AG20443 (cell line): ENCODE measurements around the gene FGD4.
"Not testable (repeated sequence)": the region's sequence is repeated elsewhere in the genome, so short reads cannot be mapped to it uniquely, and the experiment has no call there.

Experiments
- DNase-seq: peaks from one replicate; pipeline ENCODE4 v3.0.0; 2012; ENCODE audit warnings: low spot score, mixed read lengths

The FGD4 gene

DNA sequence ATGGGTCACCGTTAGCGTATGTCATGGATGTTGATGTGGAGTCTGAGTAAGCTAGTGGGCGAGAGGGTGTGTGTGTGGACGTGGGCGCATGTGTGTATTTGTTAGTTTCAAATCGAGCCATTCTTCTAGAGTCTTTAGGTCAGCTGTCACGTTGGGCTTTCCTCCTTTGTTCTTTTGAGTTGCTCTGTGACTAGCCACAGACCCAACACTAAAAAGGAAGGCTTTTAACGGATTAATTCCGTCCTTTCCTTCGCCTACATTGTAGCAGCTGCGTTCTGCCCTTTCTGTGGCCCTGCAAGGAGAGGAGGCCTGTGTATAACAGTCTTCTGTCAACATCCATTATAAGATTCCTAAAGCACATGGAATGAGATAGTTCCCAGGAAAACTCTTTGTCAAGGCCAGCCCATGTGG, 162.6 kb downstream of the FGD4 start:
- no peak for DNase-seq

DNA sequence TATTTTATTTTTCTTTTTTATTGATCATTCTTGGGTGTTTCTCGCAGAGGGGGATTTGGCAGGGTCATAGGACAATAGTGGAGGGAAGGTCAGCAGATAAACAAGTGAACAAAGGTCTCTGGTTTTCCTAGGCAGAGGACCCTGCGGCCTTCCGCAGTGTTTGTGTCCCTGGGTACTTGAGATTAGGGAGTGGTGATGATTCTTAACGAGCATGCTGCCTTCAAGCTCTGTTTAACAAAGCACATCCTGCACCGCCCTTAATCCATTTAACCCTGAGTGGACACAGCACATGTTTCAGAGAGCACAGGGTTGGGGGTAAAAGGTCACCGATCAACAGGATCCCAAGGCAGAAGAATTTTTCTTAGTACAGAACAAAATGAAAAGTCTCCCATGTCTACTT, 163.1 kb downstream of the FGD4 start:
- DNase-seq, result not testable (repeated sequence)

DNA sequence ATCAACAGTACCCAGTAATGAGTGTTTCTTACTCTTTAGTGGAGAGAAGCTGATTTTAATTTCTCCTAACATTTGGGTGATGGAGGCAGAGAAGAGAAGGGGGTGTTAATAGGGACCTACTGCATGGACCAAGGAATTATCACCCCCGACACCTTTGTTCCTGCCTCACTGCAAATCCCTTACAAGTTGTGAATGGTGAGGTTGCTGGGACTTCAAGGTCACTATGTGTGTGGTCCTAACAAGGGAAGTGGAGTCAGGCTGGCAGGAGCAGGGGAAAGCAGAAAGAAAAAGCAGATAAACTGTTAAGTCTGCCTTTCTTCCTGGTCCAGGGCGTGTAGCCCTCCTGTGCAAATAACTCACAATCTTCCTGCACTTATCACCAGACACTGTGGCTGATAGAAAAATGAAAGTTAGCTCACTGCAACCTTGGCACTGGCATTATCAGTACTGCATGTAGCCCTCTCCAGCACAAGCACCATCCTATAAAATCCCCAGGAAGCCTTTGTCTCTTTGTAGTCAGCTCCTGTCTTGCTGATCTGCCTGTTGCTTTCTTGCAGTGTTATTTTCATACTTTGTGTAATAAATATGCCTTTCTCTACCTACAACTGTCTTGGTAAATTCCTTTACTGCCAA, 167.4 kb downstream of the FGD4 start:
- DNase-seq, result no peak

DNA sequence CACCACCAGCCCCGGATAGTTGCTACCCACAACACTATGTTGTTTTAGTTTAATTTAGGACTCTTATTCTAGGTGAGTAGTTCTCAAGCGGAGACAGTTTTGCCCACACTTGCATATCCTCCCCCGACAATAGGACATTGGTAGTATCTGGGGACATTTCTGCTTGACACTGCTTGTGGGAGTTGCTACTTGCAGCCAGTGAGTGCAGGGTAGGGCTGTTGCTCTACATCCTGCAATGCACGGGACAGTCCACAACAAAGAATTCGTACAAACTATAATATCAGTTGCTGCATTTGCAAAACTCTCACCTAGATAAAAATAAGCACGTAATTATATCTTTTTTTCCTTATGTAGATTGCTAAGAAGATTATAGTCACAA, 167.9 kb downstream of the FGD4 start:
- DNase-seq, result no peak

DNA sequence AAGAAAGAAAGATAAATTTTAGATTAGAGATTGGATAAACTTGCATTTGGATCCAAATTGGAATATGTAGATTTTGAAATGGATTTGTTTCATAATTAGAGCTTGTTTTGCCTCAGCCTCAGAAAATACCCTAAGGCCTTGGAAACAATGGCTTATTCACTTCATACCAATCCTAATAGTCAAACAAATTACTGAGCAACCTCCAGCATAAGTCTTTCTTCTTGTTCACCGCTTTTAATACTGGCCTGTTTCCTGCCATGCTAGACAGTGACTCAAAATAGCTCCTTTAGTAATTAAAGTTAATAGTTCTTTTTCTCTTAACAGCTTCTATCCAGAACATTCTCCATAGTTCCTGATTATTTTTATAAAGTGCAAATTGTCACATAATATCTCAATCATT, 168.9 kb downstream of the FGD4 start:
- DNase-seq, result peak; percentile 83

DNA sequence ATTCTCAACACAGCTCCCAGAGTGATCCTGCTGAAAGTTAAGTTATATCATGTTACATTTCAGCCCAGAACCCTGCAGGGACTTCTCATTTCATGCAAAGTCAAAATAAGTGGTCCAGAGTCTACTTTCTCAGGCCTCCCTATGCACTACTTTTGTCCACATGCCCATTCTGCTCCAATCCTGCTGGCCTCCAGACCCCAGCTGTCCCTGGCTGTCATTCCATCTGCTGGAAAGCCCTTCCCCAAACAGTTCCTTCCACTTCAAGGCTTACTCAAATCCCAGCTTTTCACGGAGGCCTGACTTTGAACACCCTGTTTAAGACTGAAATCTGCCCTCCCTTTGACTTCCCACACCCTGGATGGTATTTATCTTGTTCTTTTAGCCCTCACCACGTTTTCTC, 169.9 kb downstream of the FGD4 start:
- DNase-seq, result no peak

DNA sequence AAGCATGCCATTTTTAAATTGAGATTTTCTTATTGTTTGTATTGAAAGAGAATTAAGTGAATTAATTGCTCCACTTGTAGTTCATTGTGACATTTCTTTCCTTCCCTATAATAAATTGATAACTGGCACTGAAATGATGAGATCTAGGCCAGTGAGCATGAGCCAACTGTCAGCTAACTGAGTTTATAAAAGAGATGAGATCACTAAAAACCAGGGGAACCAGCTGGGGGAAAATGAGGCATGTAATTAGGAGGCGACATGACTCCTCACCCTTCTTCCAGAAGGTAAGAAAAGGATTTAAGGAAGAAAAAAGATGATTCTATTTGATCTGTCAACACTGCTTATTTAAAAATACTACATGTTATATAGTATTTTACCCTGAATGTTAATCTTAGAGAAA, 175.2 kb downstream of the FGD4 start:
- DNase-seq, result no peak

DNA sequence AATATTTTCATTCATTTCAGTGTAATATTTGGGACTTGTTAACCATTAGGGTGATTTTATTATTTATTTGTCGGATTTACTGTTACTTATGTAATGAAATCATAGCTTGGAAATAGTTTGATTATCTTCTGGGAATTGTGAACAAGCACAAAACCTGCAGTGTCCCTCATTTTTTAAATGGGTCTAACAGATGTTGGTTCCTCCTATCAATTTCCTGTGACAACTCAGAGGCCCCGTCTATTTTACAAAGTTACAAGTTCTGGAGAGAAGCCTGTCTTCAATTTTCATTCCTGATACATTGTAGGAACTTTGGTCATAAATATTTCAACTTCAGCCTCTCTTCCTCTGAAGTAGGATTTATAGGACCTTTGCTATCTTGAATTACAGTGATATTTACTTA, 178.0 kb downstream of the FGD4 start:
- no peak for DNase-seq

DNA sequence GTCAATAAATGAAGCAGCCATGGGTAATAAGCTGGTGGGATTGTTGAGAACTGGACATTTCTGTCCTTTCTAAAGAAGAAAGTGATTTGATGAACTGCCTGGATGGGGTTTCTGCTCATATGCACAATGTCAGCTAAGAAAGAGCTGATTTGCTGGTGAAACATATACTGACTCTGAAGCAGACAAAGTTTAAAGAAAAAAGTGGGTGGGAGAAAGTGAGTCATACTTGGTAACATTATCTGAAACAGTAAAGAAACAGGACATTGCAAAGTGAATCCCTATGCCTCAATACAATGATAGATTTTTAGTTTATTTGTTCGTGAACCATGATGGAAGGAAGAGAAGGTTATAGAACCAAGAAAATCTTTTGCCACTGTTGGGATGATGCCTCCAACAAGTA, 184.2 kb downstream of the FGD4 start:
- DNase-seq, result no peak

DNA sequence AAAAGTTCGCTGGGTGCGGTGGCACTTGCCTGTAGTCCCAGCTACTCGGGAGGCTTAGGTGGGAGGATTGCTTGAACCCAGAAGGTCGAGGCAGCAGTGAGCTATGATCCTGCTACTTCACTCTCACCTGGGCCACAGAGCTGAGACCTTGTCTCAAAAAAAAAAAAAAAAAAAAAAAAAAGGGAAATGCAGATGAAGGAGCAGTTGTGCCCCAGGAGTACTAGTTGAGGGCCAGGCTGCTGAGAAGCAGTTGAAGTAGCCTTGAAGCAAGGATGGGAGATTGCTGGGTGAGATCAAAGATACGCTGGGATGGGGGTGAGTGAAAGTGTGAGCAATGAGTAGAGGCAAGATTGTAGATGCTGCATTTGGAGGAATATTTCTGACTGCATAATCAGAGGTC, 186.3 kb downstream of the FGD4 start:
- no peak for DNase-seq

DNA sequence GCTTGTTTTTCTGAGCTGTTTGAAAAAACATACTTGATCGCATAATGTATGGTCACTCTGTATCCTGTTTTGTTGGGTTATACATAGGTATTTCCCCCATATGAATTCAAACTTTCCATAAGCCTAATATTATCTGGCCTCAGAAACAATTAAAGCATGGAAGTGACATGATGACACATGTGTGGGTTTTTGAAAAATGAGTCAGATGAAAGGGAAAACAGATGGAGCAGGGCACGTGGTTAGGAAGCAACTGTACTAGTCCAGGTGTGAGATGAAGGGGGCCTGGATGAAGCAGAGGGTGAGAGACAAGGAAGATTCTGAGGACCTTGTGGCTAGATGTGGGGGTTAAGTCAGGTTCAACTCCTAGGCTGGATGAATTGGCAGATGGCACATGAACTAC, 187.0 kb downstream of the FGD4 start:
- peak; percentile 40 for DNase-seq

DNA sequence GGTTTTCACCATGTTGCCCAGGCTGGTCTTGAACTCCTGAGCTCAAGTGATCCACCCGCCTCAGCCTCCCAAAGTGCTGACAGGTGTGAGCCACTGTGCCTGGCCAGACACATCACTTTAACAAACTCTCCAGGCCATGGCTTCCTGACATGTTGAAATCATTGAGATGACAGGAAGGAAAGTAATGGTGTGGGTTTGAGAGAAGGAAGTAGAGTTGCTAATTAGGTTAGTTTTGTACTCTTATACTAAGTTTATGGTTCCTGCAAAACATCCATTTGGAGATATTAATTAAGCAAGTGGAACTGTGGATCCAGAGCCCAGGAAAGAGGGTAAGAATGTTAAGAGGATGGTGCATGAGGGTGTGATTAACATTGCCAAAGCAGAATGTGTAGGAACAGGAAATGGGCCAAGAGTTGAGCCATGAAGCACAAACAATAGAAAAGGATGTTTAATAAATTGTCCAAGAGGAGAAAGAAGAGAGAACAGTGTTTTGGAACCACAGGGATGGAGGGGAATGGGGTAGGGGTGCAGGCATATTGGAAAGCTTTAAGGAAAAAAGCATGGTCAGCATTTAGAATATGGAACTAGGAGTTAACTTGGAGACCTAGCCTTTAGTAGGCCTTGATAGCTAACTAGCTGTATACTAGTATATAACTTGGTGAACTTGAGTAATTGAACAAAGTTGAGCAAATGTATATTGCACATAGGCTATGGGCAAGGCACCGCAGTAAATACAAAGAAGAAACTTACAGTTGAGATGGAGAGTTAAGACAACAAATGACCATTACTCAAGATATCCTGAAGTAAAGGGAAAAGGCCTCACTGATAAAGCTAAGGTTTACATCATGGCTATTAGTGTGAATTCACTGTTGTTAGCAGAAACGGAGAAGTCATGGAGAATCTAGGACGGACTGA, 188.5 kb downstream of the FGD4 start:
- DNase-seq, result no peak

DNA sequence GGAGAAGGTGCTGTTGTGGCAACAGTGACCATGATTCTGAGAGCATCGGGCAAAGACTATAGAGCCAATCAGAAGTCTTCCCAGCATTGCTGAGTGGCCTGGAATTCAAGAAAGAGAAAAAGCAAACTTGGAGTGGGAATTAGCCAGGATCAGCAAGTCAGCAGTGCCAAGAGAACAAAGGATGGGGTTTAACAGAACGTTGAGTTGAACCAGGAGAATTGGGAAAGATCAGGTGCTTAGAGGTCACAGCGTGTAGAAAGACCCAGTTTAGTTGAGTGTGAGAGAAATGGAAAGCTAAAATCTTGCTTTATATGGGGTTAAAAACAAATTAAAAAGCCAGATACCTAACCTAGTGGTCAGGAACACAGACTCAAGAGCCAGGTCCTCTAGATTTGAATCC, 189.2 kb downstream of the FGD4 start:
- DNase-seq, result no peak

DNA sequence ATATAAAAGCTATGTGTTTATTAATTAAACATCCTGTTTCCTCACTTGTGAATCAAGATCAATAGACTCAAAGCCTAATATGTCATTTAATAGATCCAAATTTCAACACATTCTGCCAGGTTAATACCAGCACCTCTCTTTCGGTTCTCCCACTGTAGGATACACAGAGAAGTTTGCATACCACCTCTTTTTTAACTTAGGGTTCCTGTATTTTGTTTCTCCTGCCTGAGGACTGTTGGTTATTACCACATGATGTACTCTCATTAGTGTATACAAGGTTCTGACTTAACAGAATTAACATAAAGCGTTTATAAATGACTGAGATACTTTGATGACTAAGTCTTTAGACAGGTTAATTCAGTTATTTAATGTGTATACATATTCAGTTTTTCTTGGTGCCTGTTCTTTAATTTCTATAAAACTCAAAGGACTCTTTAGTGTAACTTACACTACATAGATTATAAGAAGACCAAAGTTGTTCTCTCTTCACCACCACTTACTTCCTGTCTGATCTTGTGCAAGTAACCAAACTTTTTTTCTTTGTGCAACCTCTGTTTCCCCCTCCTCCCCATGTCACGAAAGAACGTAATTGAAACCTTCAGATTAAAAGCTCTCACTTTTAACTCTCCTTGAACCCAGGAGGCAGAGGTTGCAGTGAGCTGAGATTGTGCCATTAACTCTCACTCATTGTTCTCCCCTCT, 190.0 kb downstream of the FGD4 start:
- DNase-seq, result no peak

DNA sequence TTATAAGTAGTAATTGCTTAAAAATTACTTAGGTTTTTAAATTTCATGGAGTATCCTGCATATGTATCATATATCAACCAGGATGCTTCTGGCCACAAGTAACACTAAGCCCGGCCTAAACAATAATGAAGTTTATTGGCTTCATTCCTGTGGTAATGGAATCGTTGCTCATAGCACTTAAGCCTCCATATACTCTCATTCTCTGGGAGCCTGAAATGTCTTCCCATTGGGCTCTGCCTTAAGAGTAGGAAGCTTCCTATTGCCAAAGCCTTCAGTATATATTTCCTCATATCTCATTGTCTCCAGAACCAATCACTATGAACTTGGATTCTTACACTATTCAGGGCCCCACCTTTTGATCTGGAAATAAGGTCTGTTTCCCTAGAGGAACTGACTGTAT, 195.9 kb downstream of the FGD4 start:
- DNase-seq, result no peak

DNA sequence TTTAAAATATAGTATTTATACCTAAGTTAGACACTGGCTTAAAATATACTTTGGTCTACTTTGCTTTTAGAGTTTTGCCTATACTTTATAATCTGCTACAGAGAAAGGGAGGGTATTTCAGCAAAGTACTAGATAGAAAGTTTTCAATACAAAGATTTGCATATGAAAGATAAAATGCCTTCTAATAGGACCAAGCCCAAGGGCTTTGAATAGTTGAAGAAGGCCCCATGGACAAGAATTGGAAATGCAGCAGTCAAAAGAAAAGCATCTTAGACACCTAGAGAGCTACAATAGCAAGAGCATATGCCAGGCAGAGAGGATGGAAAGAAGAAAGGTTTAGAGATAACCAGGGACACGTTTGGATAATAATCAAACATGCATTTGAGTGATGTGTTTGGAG, 196.7 kb downstream of the FGD4 start:
- DNase-seq, result no peak

DNA sequence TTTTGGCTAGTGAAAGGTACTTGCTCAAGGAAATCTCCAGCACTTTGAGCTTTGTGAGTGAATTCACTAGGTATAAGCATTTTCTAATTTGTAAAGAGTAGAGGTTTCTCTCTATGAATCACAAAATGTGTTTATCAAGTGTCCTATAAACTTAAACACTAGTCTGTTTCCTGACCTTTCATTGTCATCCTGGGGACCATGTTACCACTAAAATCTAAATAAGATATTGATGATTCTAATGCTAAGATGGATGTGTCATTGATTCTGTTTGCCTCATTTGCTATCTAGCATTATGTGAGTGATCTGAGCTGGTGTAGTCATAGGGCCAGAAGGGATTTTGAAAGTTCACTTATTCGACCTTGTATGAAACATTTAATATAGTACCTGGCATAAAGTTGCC, 199.3 kb downstream of the FGD4 start:
- DNase-seq, result no peak

DNA sequence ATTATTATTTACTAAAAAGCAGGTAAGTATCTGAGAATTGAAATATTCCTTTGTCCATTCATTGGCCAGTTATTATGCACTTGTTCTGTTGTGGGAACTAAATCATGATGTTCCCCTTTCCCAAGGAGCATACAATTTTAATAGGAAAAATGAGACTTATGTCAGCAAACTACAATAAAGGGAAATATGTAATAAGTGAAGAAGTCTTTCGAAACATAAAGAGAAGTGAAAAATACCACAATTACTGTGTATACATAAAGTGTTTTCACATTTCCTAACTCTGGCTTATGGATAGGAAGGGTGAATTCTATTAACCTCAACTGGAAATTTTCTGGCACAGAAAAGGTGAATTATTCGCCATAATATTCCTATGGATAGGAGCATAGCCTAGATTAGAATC, 201.3 kb downstream of the FGD4 start:
- DNase-seq, result no peak

DNA sequence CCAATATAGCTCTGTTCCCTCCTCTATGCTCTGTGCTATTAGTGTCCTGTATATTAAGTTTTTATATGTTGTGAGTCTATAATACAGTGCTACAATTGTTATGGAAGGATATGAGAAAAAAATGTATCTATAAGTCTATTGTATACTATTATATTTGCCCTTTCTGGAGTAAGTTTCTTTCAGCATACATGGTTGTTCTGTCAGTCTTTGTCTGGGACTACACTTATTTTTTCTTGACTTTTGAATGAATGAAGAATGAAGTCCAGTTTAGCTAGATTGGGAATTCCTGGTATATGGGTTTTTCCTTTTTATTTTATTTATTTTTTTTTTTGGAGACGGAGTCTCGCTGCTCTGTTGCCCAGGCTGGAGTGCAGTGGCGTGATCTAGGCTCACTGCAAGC, 203.7 kb downstream of the FGD4 start:
- DNase-seq, result no peak

DNA sequence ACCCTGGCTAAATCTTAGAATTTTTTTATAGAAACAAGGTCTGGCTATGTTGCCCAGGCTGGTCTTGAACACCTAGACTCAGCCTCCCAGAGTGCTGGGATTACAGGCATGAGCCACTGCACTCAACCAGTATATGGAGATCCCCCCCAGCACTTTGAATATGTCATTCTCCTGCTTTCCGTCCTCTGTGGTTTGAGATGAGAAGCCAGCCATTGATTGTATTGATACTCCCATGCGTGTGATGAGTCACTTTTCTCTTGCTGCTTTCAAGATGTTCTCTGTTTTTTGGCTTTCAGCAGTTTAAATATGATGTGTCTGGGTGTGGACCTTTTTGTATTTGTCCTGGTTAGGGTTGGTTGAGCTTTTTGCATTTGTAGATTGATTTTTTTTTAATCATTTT, 204.5 kb downstream of the FGD4 start:
- peak; percentile 70 for DNase-seq

DNA sequence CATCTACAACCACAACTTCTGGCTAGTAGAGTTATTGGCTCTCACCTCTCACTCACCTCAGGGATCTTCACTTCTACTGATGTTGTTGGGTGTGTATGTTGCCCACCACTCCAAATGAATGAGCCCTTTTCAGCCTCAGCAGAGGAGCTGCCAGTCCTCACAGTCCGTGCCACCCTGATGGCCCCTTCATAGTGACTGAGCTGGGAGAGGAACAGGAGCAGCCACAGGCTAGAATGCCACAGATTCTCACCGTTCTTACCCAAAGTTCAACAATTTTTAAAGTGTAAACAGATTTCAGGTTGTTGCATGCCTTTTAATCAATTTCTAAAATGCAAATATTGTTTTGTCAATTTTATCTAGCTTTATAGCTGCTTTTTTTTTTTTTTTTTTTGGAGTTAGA, 205.2 kb downstream of the FGD4 start:
- no peak for DNase-seq

DNA sequence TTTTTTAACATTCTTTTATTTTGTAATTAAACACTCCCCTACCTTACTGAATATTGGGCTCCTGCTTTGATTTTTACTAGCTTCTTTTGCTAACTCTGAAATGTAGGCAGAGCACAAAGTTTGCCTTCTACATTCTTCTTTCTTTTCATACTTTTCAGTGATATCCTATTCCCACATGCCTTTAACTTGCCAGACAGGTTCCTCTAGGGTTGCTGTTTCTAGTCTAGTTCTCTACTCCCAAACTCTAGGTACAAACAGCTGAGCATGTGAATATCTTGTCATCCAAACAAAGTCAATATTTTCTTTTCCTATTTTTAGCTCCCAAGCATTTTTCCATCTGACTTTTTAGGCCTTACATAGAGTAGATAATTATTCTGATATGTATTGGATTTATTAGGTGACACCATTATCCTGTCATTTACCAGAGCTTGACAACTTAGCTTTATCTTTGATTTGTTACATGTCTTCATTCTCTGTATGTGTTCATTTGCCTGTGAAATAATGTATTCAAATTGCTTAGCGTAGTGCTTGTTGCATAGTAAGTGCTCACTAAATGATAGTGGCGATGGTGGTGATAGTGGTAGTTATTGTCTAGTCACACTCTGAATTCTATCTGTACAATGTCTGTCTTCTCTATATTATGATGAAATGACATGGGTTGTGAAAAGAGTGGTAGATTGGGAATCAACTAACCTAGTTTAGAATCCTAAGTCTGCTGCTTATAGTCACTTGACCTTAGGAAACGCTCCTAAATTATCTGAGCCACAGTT, 206.2 kb downstream of the FGD4 start:
- no peak for DNase-seq
